GM13976 (cell line): Measurements from ENCODE around the gene ITGA3.
A peak's percentile ranks its signal among the peaks of the same experiment; 100 is the strongest.

Source experiments
- DNase-seq: peaks from one replicate; pipeline ENCODE4 v3.0.0; 2012; ENCODE audit warnings: low spot score
- CTCF ChIP-seq: IDR thresholded peaks from 2 replicates; pipeline ENCODE4 v1.5.1; 2012; ENCODE audit warnings: borderline replicate concordance, mild to moderate bottlenecking; ENCODE audit not compliant: insufficient read depth; ENCODE audit errors: extremely low read depth, missing control alignments, control extremely low read depth
- in situ Hi-C: fragments of 300-500 bp; cut with MboI; formaldehyde crosslinking; loops from one replicate; pipeline ENCODE4 v1.12.0; 2022; ENCODE audit warnings: low sequenced_read_pairs, mixed read lengths, inconsistent platforms; ENCODE audit not compliant: unreplicated experiment

Gene ITGA3

DNA sequence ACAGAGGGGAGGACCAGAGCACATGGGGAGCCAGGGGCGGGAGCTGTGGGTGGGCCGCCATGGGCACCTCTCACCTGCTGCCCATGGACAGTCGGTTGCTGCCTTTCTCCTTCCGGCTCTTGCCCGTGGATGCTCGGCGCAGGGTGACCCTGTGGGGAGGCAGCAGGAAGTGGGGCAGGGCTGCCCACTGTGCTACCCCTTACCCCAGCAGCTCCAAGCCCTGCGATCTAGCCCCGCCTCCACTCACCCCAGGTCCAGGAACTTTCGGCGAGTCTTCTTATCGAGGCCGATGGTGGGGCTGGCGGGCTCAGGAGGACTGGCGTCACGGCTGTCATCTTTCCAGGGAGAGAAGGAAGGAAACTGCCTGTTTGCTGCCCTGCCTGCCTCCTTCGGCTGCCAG is 59.8 kb downstream of the ITGA3 start:
- DNase-seq, result no peak
- in situ Hi-C loops, result no loop called here
- TF ChIP-seq CTCF, result no peak

DNA sequence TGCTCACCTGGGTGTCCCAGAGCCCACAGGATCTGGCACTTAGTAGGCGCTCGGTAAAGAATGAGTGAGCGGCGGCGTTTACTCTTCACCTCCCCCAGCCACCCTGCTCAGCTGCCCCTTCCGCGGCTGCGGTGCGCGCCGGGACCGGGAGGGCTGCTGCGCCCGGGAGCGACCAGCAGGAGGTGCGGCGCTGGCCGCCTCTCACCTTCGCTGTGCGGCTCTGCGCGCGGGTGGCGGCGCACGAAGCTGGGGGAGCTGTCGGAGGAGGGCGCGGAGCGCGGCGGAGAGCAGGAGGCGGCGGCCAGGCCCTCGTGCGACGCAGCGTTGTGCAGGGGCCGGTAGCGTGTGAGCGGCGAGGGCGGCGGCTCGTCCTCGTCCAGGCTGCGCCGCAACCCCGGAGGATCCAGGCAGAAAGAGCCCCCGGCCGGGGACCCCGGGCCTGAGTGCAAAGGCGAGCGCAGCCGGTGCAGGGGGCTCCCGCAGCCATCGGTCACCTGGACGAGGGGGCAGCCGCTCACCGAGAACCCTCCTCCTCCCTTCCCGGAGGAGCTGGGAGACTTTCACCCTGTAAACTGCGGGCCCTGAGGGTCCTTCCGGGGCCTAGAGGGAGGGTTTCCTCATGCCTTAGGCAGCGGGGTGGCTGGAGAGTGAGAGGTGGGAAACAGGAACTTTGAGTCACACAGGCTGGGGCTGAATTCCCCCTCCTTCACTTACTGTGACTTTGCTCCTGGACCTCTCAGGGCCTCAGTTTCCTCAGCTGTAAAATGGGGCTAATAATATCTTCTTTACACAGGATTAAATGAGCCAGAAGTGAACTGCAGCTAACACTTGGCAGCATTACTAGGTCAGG is 61.5 kb downstream of the ITGA3 start:
- peak; percentile 12 for TF ChIP-seq CTCF
- in situ Hi-C loops, result no loop called here
- DNase-seq, result peak; percentile 79

DNA sequence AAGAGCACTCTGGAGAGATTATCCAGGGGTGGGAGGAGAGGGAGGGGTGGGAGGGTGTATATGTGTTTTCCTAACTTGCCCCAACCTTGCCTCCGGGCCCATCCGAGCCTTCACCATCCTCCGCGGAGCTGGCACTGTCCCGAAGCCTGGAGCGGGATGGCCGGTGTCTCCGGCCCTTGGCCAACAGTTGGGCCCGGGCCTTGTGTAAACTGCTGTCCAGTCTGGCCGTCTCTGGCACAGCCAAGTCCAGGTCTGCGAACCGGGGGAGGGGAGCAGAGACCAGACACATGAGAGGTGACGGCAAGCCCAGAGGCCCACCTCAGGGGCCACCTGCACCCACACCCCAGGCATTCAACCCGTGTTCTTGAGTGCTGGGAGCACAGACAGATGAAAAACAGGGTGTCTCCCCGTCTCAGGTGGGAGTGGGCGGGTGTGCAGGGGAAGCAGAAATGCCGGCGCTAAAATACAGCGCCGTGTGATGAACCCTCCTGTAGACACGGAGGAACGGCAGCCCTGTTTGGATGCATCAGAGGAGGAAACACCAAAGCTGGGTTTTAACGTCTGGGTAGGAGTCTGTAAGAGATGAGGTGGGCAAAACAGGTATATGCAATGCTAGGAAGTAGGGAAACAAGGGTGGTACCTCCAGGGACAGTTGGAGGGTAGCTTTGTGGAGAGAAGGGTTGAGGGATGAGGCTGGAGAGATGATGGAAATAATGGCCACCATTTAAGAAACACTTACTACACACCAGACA is 62.3 kb downstream of the ITGA3 start:
- in situ Hi-C loops, result no loop called here
- no peak for TF ChIP-seq CTCF
- no peak for DNase-seq

GRCh38 chr17:50118828-50119218 is 62.9 kb downstream of the ITGA3 start:
- no peak for DNase-seq
- in situ Hi-C loops, result no loop called here

GRCh38 chr17:50120475-50121253 is 64.8 kb downstream of the ITGA3 start:
- TF ChIP-seq CTCF, result no peak
- in situ Hi-C loops, result no loop called here
- no peak for DNase-seq

More at GRCh38 chr17:50118828-50119218, 62.9 kb downstream of the ITGA3 start:
- no peak for TF ChIP-seq CTCF

DNA sequence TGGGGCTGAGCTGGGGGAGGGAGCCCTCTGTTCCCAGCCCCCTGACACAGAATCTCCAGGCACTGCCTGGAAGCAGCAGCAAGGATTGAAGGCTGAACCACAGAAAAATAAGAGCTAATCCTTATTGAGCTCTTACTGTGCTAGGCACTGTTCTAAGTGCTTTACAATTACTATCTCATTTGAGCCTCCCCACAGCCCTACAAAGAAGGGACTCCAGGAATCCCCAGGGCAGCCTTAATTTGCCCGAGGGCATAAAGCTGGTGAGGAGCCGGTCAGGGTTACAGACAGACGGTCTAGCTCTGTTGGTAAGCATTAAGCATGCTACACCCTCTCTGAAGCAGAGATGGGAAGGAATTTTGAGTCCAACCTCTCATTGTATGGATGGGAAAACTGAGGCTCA is 67.0 kb downstream of the ITGA3 start:
- no peak for TF ChIP-seq CTCF
- in situ Hi-C loops, result no loop called here
- DNase-seq, result no peak
